ENCODE measurements around the gene FERMT2. TPM values are rescaled to one million over a fixed set of nuclear protein-coding genes. Genes with fewer than 3 reads are reported as not detected.

FERMT2 gene
- total and polyA plus RNA-seq, 11 donors, result 31.2 to 158 (median 104) TPM

DNA sequence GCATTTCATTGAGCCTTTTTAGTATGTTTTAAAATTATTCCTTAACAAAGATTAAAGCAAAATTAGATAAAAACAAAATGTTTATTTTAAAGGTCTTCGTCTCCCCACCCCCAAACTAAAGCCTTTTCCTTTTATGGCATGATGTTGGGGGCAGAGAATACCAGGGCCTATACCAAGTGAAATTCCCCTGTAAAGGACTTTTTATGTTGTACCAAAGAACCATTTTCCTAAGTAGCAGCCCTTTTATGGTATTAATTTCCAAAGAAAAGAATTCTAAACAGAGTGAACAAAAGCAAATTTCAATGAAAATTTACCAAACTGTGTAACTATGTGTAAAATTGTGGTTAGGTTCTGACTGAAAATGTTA lies 87.5 kb downstream of the FERMT2 start:
- intact Hi-C loops (cut with DNase I), result no loop called here
- H3K4me1 ChIP-seq, result peaks cover 0 to 23% (median 6%) of the 10 kb centered on the region in 12 donors
- peaks cover 0 to 99% (median 57%) of the 10 kb centered on the region in 9 donors for H3K36me3 ChIP-seq
- H3K9me3 ChIP-seq, result no peaks in the 10 kb centered on the region
- peak overlapping the region in 10 of 12 donors; percentile 8 to 52 (median 24) for H3K27ac ChIP-seq
- WGBS, 4 donors, result 70 to 92% (median 83%) methylated on average over 1 of the region's 1 CpG
- no peak overlapping the region for H3K4me3 ChIP-seq
- H3K27me3 ChIP-seq, result no peaks in the 10 kb centered on the region
- ATAC-seq, result no peak
- no peak for DNase-seq
- no peak for TF ChIP-seq POLR2A (IDR thresholded peaks at IDR 0.05)
- TF ChIP-seq, protein P1, sequence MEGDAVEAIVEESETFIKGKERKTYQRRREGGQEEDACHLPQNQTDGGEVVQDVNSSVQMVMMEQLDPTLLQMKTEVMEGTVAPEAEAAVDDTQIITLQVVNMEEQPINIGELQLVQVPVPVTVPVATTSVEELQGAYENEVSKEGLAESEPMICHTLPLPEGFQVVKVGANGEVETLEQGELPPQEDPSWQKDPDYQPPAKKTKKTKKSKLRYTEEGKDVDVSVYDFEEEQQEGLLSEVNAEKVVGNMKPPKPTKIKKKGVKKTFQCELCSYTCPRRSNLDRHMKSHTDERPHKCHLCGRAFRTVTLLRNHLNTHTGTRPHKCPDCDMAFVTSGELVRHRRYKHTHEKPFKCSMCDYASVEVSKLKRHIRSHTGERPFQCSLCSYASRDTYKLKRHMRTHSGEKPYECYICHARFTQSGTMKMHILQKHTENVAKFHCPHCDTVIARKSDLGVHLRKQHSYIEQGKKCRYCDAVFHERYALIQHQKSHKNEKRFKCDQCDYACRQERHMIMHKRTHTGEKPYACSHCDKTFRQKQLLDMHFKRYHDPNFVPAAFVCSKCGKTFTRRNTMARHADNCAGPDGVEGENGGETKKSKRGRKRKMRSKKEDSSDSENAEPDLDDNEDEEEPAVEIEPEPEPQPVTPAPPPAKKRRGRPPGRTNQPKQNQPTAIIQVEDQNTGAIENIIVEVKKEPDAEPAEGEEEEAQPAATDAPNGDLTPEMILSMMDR (IDR thresholded peaks at IDR 0.05), result no peak

DNA sequence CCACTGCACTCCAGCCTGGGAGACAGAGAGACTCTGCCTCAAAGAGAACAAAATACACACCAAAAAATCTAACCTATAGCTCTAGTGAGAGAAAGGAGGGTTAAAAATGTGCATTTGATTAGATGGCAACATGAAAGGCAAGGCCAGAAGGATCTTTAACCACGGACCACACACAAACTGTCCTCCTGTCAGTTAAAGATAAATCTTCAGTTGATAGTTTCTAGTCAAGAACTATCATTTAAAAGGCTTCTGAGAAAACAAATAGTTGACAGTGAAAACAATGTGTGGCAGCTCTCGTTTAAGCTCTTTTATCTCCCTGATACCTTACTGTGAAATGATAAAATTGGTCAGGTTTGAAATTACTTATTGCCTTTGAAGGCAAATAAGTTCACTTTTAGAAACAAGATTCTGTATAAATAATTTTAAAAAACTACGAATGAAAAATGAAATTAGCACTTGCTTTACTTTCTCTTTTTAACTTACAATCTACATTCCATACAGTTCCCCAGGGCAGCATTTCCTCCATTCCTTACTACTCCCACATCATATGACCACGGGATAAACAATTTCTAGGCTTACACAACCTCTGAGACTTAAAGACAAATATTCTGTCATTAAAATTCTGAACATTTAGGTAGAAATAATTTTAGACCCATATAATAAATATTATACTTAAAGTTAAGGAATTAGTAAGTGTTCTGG lies 88.1 kb downstream of the FERMT2 start:
- peak in 1 of 4 donors; percentile 53 for ATAC-seq
- Histone ChIP-seq H3K9me3 (no peaks in the 10 kb centered on the region), H3K4me1 (peaks cover 0 to 23% (median 6%) of the 10 kb centered on the region in 12 donors), H3K27me3 (no peaks in the 10 kb centered on the region), H3K36me3 (peaks cover 0 to 99% (median 56%) of the 10 kb centered on the region in 9 donors), H3K27ac (peak overlapping the region in 10 of 12 donors; percentile 8 to 56 (median 22)), H3K4me3 (no peak overlapping the region)
- DNase-seq, result no peak
- intact Hi-C loops (cut with DNase I), result no loop called here
- no peak for TF ChIP-seq POLR2A (IDR thresholded peaks at IDR 0.05)
- TF ChIP-seq, protein P1 (IDR thresholded peaks at IDR 0.05), result no peak
- 46 to 50% (median 47%) methylated on average over 4 of the region's 4 CpGs for WGBS, 4 donors

DNA sequence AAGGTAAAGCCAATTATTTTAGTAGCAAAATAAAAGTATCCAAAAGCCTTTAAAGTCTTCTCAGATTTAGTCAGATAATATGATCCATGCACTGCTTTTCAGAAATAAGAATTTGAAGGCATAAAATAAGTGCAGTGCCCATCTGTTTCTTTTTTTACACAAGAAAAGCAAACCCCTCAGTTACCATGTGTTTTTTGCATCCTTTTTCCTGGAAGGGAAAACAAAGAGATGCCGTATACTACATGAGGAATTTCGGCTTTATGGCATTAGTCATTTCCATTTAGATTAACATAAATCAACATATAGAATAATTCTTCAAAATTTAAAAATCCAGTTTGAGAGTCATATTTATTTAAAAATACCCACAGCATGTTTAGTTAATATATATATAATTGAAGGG lies 89.4 kb downstream of the FERMT2 start:
- Histone ChIP-seq H3K27me3 (no peaks in the 10 kb centered on the region), H3K36me3 (peaks cover 0 to 100% (median 58%) of the 10 kb centered on the region in 9 donors), H3K4me3 (no peak overlapping the region), H3K9me3 (no peaks in the 10 kb centered on the region), H3K27ac (no peak overlapping the region), H3K4me1 (peaks cover 0 to 12% (median 5%) of the 10 kb centered on the region in 12 donors)
- WGBS, 4 donors, result 73 to 84% (median 76%) methylated on average over 2 of the region's 2 CpGs
- TF ChIP-seq, protein P1 (IDR thresholded peaks at IDR 0.05), result no peak
- TF ChIP-seq POLR2A (IDR thresholded peaks at IDR 0.05), result no peak
- ATAC-seq, result no peak
- intact Hi-C loops (cut with DNase I), result no loop called here
- DNase-seq, result no peak

DNA sequence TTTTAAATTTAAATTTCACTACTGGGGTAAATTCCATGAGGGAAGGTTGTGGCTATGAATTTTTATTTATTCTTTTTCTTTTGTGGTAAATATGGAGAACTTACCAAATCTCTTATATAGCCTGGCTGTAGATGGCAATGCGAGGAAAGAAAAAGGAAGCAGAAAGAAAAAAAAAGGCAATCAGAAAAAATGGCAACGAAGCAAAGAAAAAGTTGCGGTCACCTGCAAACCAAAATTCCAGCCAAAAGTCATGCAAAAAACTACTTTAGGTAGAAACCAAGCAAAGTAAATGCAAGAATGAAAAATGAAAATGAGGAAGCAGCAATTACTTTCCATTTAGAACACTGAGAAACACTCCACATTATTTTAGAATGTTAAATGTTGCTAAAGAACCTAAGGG lies 89.9 kb downstream of the FERMT2 start:
- Histone ChIP-seq H3K27me3 (no peaks in the 10 kb centered on the region), H3K4me3 (no peak overlapping the region), H3K27ac (no peak overlapping the region), H3K9me3 (no peaks in the 10 kb centered on the region), H3K36me3 (peaks cover 0 to 100% (median 62%) of the 10 kb centered on the region in 9 donors), H3K4me1 (peaks cover 0 to 12% (median 5%) of the 10 kb centered on the region in 12 donors)
- intact Hi-C loops (cut with DNase I), result no loop called here
- DNase-seq (no peak), ATAC-seq (no peak)
- 85 to 91% (median 89%) methylated on average over 3 of the region's 3 CpGs for WGBS, 4 donors
- TF ChIP-seq POLR2A (IDR thresholded peaks at IDR 0.05), result no peak
- TF ChIP-seq, protein P1 (IDR thresholded peaks at IDR 0.05), result no peak
